ENCODE results near the gene KRTAP10-4. TPM values are rescaled to one million over a fixed set of nuclear protein-coding genes. Genes with fewer than 3 reads are reported as not detected.

KRTAP10-4 gene
- polyA plus RNA-seq, 1 of the 3 experiments (the other 2 are of a cell fraction): not detected

DNA sequence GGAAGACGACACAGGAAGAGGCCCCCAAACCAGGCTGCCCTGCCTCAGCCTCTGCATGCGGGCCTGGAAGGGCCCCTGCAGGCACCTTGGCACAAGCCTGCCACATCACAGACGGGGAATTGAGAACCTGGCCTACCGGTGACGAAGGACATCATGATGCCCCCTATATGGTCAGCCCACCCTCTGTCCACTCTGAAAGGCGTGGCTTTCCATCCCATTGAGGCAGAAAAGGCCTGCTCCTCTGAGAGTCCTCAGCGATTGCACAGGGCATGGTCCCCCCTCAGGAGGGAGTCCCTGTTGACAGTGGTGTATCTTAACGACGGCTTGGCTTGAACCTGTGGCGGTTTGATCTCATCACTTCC lies 44.9 kb upstream of the KRTAP10-4 start:
- H3K27ac ChIP-seq (ENCODE audit: low read depth in 2 of 2, low read length in 1 of 2): no peak overlapping the region
- no peak overlapping the region for H3K9ac ChIP-seq
- ChIA-PET POLR2A (no interaction called here), CTCF (interaction anchor here (1.2 kb wide), 1 partner anchor 265 kb away, joined by 3 read pairs; no protein-coding TSS in a partner anchor)
- peaks cover 32% of the 10 kb centered on the region; the same call in 1 of the 2 replicates for H3K27me3 ChIP-seq (ENCODE audit: insufficient read depth)
- no peaks in the 10 kb centered on the region for H3K9me2 ChIP-seq
- H3K9me3 ChIP-seq: no peaks in the 10 kb centered on the region
- TF ChIP-seq RAD21 (IDR thresholded peaks at IDR 0.05; ENCODE audit: low read length) (no peak), TAF1 (IDR thresholded peaks at IDR 0.05; ENCODE audit: borderline replicate concordance, low read depth, low read length) (no peak), GABPA (IDR thresholded peaks at IDR 0.05; ENCODE audit: low read depth) (no peak), GATA2 (CRISPR knock-in tag; IDR thresholded peaks at IDR 0.05) (no peak), POLR2AphosphoS5 (IDR thresholded peaks at IDR 0.05; ENCODE audit: low read depth, low read length) (no peak), EZH2phosphoT487 (IDR thresholded peaks at IDR 0.05; ENCODE audit: borderline replicate concordance, low read depth) (no peak), EP300 (IDR thresholded peaks at IDR 0.05; ENCODE audit: borderline replicate concordance in 1 of 2, low read depth in 1 of 2, low read length in 1 of 2) (no peak)
- TF ChIP-seq, protein P1, sequence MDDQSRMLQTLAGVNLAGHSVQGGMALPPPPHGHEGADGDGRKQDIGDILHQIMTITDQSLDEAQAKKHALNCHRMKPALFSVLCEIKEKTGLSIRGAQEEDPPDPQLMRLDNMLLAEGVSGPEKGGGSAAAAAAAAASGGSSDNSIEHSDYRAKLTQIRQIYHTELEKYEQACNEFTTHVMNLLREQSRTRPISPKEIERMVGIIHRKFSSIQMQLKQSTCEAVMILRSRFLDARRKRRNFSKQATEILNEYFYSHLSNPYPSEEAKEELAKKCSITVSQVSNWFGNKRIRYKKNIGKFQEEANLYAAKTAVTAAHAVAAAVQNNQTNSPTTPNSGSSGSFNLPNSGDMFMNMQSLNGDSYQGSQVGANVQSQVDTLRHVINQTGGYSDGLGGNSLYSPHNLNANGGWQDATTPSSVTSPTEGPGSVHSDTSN (IDR thresholded peaks at IDR 0.05): no peak
- no peaks in the 10 kb centered on the region for H3K36me3 ChIP-seq (replicated peaks in 1 of 2; ENCODE audit: control insufficient read depth in 1 of 2, insufficient read depth in 2 of 2, low read length in 1 of 2)
- no peaks in the 10 kb centered on the region; a peak in 1 of 4 replicates for H3K4me1 ChIP-seq (ENCODE audit: control insufficient read depth in 1 of 2, insufficient read depth in 2 of 2, low read depth in 1 of 2, low read length in 1 of 2)
- H3K79me2 ChIP-seq (ENCODE audit: insufficient read depth): no peaks in the 10 kb centered on the region
- no peaks in the 10 kb centered on the region for H4K20me1 ChIP-seq (ENCODE audit: insufficient read depth)
- H3K4me3 ChIP-seq (ENCODE audit: low read depth in 2 of 2, low read length in 1 of 2): no peak overlapping the region
- no peak for DNase-seq
- no peak overlapping the region for H3K4me2 ChIP-seq
- 74% methylated on average over 3 of the region's 10 CpGs for WGBS (ENCODE audit: low lambda C conversion rate)
- no peak overlapping the region for H2AFZ ChIP-seq (ENCODE audit: low read depth)
- H3F3A ChIP-seq (replicated peaks; ENCODE audit: insufficient read depth): no peaks in the 10 kb centered on the region

DNA sequence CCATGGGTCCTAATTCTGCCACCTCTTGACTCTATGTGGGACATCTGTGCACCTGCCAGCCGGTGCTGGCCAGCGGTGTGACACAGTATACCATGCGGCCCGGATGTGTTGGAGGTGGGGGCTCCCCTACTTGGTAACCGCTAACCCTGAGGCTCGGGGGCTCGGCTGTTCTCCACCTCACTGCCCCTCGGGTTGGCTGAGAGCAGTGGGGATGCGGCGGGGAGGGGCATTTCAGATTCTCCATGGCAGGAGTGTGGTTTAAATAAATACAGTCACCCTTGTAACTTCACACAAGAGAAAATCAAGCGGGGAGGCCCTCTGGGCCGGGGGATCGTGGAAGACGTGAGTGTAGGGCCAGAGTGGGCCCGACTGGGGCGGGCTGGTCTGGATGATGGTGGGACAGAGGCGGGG lies 44.5 kb upstream of the KRTAP10-4 start:
- DNase-seq: no peak
- Histone ChIP-seq H3K4me3 (ENCODE audit: low read depth in 2 of 2, low read length in 1 of 2) (no peak overlapping the region), H3K79me2 (ENCODE audit: insufficient read depth) (no peaks in the 10 kb centered on the region), H3K9me2 (no peaks in the 10 kb centered on the region), H3K4me2 (no peak overlapping the region), H4K20me1 (ENCODE audit: insufficient read depth) (no peaks in the 10 kb centered on the region), H3K27ac (ENCODE audit: low read depth in 2 of 2, low read length in 1 of 2) (no peak overlapping the region), H3K9me3 (no peaks in the 10 kb centered on the region), H3K4me1 (ENCODE audit: control insufficient read depth in 1 of 2, insufficient read depth in 2 of 2, low read depth in 1 of 2, low read length in 1 of 2) (no peaks in the 10 kb centered on the region; a peak in 1 of 4 replicates), H2AFZ (ENCODE audit: low read depth) (no peak overlapping the region), H3K27me3 (ENCODE audit: insufficient read depth) (peaks cover 32% of the 10 kb centered on the region; the same call in 1 of the 2 replicates), H3F3A (replicated peaks; ENCODE audit: insufficient read depth) (no peaks in the 10 kb centered on the region), H3K9ac (no peak overlapping the region), H3K36me3 (replicated peaks in 1 of 2; ENCODE audit: control insufficient read depth in 1 of 2, insufficient read depth in 2 of 2, low read length in 1 of 2) (no peaks in the 10 kb centered on the region)
- CTCF ChIA-PET: interaction anchor here (0.8 to 1.2 kb wide), 2 partner anchors 17 to 264 kb away, joined by 3 read pairs; no protein-coding TSS in a partner anchor
- POLR2A ChIA-PET: no interaction called here
- 21% methylated on average over 17 of the region's 17 CpGs for WGBS (ENCODE audit: low lambda C conversion rate)
- TF ChIP-seq RAD21 (IDR thresholded peaks at IDR 0.05; ENCODE audit: low read length): no peak
- no peak for TF ChIP-seq GATA2 (CRISPR knock-in tag; IDR thresholded peaks at IDR 0.05)
- no peak for TF ChIP-seq EZH2phosphoT487 (IDR thresholded peaks at IDR 0.05; ENCODE audit: borderline replicate concordance, low read depth)
- TF ChIP-seq ELF1 (IDR thresholded peaks at IDR 0.05): no peak
- no peak for TF ChIP-seq EP300 (IDR thresholded peaks at IDR 0.05; ENCODE audit: borderline replicate concordance in 1 of 2, low read depth in 1 of 2, low read length in 1 of 2)
- no peak for TF ChIP-seq RCOR1 (IDR thresholded peaks at IDR 0.05; ENCODE audit: low read length)
- TF ChIP-seq, protein P1 (IDR thresholded peaks at IDR 0.05): no peak
- no peak for TF ChIP-seq JUND (IDR thresholded peaks at IDR 0.05)
- no peak for TF ChIP-seq NRF1 (IDR thresholded peaks at IDR 0.05; ENCODE audit: low read depth, low read length)
